ENCODE data around the gene AASDH.
A peak's percentile ranks its signal among the peaks of the same experiment; 100 is the strongest.

The AASDH gene

DNA sequence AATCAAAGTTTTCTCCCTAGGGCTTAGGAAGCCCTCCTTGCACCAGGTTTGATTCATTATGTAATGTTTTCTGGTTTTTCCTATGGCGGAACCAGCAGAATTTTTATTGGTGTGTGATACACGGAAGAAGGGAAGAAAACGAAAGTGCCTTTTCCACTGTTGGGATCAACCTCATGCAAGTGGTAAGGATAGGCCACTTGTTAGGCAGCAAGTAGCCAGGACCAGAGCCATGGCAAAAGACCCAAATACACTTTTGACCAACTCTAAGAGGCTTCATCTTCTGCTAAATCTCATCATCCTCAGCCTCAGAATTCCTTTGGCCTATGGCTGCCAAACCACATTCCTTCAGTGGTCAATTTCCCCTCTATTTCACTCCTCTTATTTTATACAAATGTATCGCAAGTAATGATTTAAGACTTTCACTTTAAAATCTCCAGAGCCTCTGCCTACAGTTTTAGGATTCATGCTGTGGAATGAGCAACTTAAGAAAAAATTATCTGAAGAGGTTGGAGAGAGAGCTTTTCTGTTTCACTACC lies 26.9 kb upstream of the AASDH start:
- H3K4me3 ChIP-seq (ENCODE audit: low read length) = no peak overlapping the region
- DNase-seq (ENCODE audit: low read depth) = no peak
- TF ChIP-seq, protein P1, sequence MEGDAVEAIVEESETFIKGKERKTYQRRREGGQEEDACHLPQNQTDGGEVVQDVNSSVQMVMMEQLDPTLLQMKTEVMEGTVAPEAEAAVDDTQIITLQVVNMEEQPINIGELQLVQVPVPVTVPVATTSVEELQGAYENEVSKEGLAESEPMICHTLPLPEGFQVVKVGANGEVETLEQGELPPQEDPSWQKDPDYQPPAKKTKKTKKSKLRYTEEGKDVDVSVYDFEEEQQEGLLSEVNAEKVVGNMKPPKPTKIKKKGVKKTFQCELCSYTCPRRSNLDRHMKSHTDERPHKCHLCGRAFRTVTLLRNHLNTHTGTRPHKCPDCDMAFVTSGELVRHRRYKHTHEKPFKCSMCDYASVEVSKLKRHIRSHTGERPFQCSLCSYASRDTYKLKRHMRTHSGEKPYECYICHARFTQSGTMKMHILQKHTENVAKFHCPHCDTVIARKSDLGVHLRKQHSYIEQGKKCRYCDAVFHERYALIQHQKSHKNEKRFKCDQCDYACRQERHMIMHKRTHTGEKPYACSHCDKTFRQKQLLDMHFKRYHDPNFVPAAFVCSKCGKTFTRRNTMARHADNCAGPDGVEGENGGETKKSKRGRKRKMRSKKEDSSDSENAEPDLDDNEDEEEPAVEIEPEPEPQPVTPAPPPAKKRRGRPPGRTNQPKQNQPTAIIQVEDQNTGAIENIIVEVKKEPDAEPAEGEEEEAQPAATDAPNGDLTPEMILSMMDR (IDR thresholded peaks at IDR 0.05; ENCODE audit: insufficient read depth, low read depth, low read length, missing control alignments) = no peak

DNA sequence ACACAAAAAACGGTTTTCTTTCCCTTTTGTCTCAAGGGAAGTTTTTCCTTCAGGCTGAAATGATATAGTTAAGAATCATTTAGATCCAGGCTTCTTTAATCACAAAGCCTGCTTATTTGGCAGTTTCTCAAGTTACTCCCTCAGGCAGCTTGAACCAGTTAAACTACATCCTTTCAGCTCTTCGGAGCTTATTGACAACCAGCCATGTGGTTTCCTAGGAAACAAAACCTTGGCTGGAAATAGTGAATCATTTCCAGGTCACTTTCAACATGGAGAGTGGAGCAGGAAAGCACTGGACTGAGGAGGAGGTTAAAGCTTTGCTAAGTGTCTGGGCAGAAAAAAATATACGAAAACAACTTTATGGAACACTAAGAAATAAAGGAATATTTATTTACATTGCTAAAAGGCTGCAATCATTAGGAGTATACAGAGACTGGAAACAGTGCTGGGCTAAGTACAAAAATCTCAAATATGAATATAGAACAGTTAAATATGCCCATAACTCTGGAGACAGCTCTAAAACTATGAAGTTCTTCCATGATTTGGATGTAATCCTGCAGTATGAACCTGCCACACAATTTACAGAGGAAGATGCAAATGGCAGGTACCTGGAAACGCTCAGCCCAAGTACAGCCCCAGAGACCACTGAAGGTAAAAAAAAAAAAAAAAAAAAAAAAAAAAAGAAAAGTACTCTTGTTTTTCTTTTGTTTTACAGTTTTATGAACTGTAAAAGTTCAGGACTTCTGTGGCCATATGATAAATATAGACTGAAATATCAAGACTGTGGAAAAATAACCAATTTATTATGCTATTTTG lies 23.2 kb upstream of the AASDH start:
- peak; percentile 97 for DNase-seq (ENCODE audit: low read depth)
- TF ChIP-seq, protein P1 (IDR thresholded peaks at IDR 0.05; ENCODE audit: insufficient read depth, low read depth, low read length, missing control alignments) = no peak
- H3K4me3 ChIP-seq (ENCODE audit: low read length) = peak overlapping the region; percentile 27

DNA sequence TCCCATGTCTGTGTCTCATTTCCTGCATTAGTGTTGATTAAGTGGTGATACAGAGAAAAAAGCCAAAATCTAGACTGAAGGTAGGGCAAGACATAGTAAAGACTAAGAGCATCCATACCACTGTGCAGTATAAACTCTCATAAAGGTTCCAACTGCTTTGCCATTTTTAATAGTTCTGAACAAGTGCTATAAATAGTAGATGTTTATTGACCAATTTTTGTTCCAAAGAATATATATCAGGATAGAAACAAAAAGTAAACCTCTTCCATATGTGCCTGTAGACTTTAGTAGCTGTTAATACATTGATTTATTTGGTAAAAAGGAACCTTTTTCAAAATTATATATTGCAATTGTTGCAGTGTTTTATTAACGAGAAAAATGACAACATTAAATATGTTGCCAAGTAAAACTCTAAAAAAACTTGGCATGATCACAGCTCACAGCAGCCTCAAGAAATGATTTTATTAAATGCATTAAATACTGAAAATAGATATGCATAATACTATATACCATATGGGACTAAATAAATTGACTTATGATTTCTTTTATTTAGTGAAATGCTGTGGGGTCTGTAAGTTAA lies 22.3 kb upstream of the AASDH start:
- DNase-seq (ENCODE audit: low read depth) = no peak
- TF ChIP-seq, protein P1 (IDR thresholded peaks at IDR 0.05; ENCODE audit: insufficient read depth, low read depth, low read length, missing control alignments) = no peak
- no peak overlapping the region for H3K4me3 ChIP-seq (ENCODE audit: low read length)

DNA sequence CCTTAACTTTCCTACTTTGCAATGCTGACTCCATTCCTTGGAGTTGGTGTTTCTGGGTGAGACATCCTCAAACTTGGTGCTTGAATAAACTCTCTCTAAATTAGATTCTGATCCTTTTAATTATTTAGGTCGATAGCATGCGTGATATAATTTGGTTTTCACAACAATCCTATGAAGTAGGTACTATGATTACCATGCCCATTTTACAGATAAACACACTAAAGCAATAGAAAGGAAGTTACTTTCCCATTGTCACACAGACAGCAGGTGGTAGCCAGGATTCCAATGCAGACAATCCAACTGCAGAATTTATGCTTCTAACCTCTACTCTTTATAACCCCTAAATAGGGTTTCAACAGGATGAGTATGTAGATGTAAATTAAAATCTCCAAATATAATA lies 21.7 kb upstream of the AASDH start:
- H3K4me3 ChIP-seq (ENCODE audit: low read length) = no peak overlapping the region
- no peak for DNase-seq (ENCODE audit: low read depth)
- TF ChIP-seq, protein P1 (IDR thresholded peaks at IDR 0.05; ENCODE audit: insufficient read depth, low read depth, low read length, missing control alignments) = no peak

DNA sequence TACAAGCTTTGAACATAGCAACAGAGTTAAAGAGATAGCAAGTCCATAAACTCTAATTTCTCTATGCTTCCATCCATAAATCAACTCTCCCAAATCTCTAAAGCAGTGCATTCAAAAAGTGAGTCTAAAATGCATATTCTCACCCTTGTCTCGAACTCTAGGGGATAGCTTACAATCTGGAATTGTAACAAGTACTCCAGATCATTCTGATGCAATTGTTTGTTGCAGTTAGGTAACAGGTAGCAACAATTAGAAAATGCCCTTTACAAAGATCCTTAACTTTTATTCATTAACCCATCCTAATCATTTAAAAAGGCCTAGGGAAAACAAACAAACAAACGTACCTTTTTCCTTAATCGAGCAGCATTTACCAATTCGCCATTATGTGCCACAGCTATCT lies 18.9 kb upstream of the AASDH start:
- no peak overlapping the region for H3K4me3 ChIP-seq (ENCODE audit: low read length)
- DNase-seq (ENCODE audit: low read depth) = no peak
- TF ChIP-seq, protein P1 (IDR thresholded peaks at IDR 0.05; ENCODE audit: insufficient read depth, low read depth, low read length, missing control alignments) = no peak

DNA sequence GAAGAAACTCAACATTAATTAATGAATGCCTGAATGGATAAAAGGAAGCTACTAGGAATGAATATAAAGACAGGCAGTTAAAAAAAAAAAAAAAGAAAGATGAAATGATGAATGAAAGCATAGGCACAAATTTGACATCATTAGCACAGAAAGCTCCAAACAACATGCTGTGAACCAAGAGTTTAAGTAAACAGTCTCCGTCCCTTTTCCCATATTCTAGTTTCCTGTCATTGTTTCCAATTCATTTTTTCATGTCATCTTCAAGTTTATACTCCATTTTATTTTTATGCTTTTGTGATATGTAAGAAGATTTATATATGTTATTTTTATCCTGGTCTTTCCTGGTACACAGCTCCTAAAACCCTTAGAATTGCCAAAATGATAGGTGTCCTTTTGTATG lies 17.7 kb upstream of the AASDH start:
- no peak for DNase-seq (ENCODE audit: low read depth)
- H3K4me3 ChIP-seq (ENCODE audit: low read length) = no peak overlapping the region
- TF ChIP-seq, protein P1 (IDR thresholded peaks at IDR 0.05; ENCODE audit: insufficient read depth, low read depth, low read length, missing control alignments) = no peak

All from epithelial cell of esophagus (primary cell).